ENCODE measurements around the gene GADD45G. TPM values are rescaled to one million over a fixed set of nuclear protein-coding genes. Genes with fewer than 3 reads are reported as not detected.

GADD45G gene
- total RNA-seq (2021) (0.39 and 0.98 TPM in 2 replicates), Bru-seq, nascent RNA (percentile 40 among the genes with signal in this experiment), BruChase-seq, experiment 1, labeled RNA remaining after a 2-hour chase (not detected), BruChase-seq, experiment 2, labeled RNA remaining after a 6-hour chase (percentile 27 among the genes with signal in this experiment)
- long read RNA-seq = 0 reads

GRCh38 chr9:89604729-89605464 lies at the start of gene GADD45G:
GADD45G (plus strand) TSS chr9:89605012; CDS start chr9:89605122, 110 bp downstream.
- Histone ChIP-seq H3K9me3 (ENCODE audit: low read depth, low read length, poor library complexity, severe bottlenecking) (no peaks in the 10 kb centered on the region), H3K4me3 (ENCODE audit: low read depth, low read length, poor library complexity, severe bottlenecking) (peak within 1 kb of the TSS; percentile 45), H3K36me3 (ENCODE audit: insufficient read depth, low read length, poor library complexity, severe bottlenecking) (no peaks in the 10 kb centered on the region), H3K4me1 (ENCODE audit: insufficient read depth, low read length, poor library complexity, severe bottlenecking) (peaks cover 32% of the 10 kb centered on the region), H3K27me3 (replicated peaks; ENCODE audit: insufficient read depth, low read depth, low read length, poor library complexity) (peaks cover 33% of the 10 kb centered on the region), H3K27ac (ENCODE audit: low read depth, low read length, poor library complexity, severe bottlenecking) (no peak within 1 kb of the TSS)
- peak; percentile 88 for DNase-seq (ENCODE audit: low spot score)
- CTCF ChIA-PET = interaction anchor here (0.5 to 0.9 kb wide), 4 partner anchors 56 to 514 kb away, joined by 3 to 15 read pairs (median 4); no protein-coding TSS in a partner anchor
- no TSS peak for BruUV-seq (replicated peaks)
- intact Hi-C loops (cut with micrococcal nuclease; ENCODE audit: unreplicated experiment) = loop anchor here (5.0 to 10.0 kb wide), 3 partner anchors 180 to 1262 kb away; no protein-coding TSS in a partner anchor
- POLR2A ChIA-PET (ENCODE audit: low non-redundant PET) = no interaction called here
- TF ChIP-seq CTCF (conservative IDR thresholded peaks at IDR 0.05; ENCODE audit: low read depth, low read length) = no peak
- TF ChIP-seq EZH2 (IDR thresholded peaks at IDR 0.05; ENCODE audit: borderline replicate concordance, low read depth, low read length, poor library complexity, severe bottlenecking) = peak; percentile 45

DNA sequence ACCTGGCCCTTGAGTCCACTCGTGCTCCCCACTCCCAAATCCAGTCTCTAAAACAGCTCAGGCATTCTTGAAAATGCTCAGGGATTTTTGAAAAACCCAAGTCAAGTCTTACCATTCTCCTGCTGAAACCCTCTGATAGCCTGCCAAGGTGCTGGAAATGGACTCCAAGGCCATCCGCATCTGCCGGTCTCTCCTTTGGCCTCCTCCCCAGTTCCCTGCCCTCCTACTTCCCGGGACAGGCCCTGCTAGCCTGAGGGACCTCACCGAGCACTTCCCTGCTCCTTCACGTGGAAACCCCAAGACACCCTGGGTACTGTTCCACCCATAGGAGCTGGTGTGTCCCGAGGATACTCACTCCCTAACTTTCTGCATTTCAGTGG lies 49.8 kb upstream of the GADD45G start:
- Histone ChIP-seq H3K27ac (ENCODE audit: low read depth, low read length, poor library complexity, severe bottlenecking) (no peak overlapping the region), H3K9me3 (ENCODE audit: low read depth, low read length, poor library complexity, severe bottlenecking) (no peaks in the 10 kb centered on the region), H3K4me3 (ENCODE audit: low read depth, low read length, poor library complexity, severe bottlenecking) (no peak overlapping the region), H3K36me3 (ENCODE audit: insufficient read depth, low read length, poor library complexity, severe bottlenecking) (no peaks in the 10 kb centered on the region), H3K27me3 (replicated peaks; ENCODE audit: insufficient read depth, low read depth, low read length, poor library complexity) (no peaks in the 10 kb centered on the region), H3K4me1 (ENCODE audit: insufficient read depth, low read length, poor library complexity, severe bottlenecking) (no peaks in the 10 kb centered on the region)
- no peak for DNase-seq (ENCODE audit: low spot score)
- CTCF ChIA-PET = no interaction called here
- TF ChIP-seq EZH2 (IDR thresholded peaks at IDR 0.05; ENCODE audit: borderline replicate concordance, low read depth, low read length, poor library complexity, severe bottlenecking) = no peak
- POLR2A ChIA-PET (ENCODE audit: low non-redundant PET) = no interaction called here
- no TSS peak for BruUV-seq (replicated peaks)
- intact Hi-C loops (cut with micrococcal nuclease; ENCODE audit: unreplicated experiment) = no loop called here

DNA sequence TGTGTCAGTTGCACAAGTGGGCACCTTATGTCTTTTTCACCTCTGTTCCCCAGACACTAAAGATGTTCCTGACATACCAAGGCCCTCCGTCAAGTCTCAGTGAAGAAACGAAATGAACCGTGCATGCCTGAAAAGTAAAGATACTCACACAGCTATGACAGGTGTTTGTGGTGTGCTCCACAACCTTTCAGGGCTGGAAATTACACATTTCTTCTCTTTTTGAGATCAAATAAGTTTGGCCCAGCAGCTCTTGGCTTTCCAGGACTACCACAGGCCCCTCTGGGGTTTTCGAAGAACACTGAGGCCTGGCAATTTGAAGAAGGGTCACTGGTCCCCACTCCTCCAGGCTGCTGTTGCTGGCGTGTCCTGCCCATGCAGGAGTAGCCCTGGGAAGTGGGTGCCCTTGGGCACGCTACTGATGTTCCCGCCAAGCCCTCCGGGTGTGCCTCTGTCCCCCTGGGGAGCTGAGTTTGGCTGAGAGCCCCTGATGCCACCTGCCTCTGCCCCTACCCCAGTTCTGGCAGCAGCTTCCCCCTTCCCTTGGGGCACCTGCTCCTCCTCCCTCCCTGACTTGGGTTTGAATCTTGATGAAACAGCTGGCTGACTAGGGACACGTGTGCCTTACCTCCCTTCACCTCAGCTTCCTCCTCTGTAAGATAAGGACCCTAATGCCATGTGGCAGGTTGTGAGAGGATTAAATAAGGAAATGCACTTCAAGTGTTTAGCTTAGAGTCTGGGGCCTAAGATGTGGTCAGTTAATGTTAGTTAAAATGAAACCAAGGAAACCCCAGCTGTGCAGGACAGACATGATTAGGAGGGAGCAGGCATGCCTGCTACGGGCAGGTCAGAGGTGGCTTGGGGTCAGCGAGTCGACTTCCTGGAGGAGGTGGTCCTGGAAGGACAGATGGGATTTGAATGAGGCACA lies 49.1 kb upstream of the GADD45G start:
- Histone ChIP-seq H3K27ac (ENCODE audit: low read depth, low read length, poor library complexity, severe bottlenecking) (no peak overlapping the region), H3K27me3 (replicated peaks; ENCODE audit: insufficient read depth, low read depth, low read length, poor library complexity) (no peaks in the 10 kb centered on the region), H3K4me1 (ENCODE audit: insufficient read depth, low read length, poor library complexity, severe bottlenecking) (no peaks in the 10 kb centered on the region), H3K36me3 (ENCODE audit: insufficient read depth, low read length, poor library complexity, severe bottlenecking) (no peaks in the 10 kb centered on the region), H3K4me3 (ENCODE audit: low read depth, low read length, poor library complexity, severe bottlenecking) (no peak overlapping the region), H3K9me3 (ENCODE audit: low read depth, low read length, poor library complexity, severe bottlenecking) (no peaks in the 10 kb centered on the region)
- intact Hi-C loops (cut with micrococcal nuclease; ENCODE audit: unreplicated experiment) = no loop called here
- ChIA-PET CTCF (no interaction called here), POLR2A (ENCODE audit: low non-redundant PET) (no interaction called here)
- TF ChIP-seq EZH2 (IDR thresholded peaks at IDR 0.05; ENCODE audit: borderline replicate concordance, low read depth, low read length, poor library complexity, severe bottlenecking) (no peak), CTCF (conservative IDR thresholded peaks at IDR 0.05; ENCODE audit: low read depth, low read length) (no peak)
- no TSS peak for BruUV-seq (replicated peaks)
- DNase-seq (ENCODE audit: low spot score) = no peak

Data from A673 (cell line).